ENCODE data around the gene TRAPPC6A.

Gene TRAPPC6A

GRCh38 chr19:45187421-45188100 is 9.5 kb upstream of the TRAPPC6A start:
- POLR2A ChIA-PET: no interaction called here
- Histone ChIP-seq H3K4me3 (ENCODE audit: control insufficient read depth in 1 of 7, extremely low read depth in 1 of 7, insufficient read depth in 4 of 7, low read depth in 2 of 7, low read length in 6 of 7) (no peak overlapping the region), H3K36me3 (ENCODE audit: control insufficient read depth in 4 of 4, insufficient read depth in 4 of 4, low read length in 3 of 4) (no peaks in the 10 kb centered on the region), H3K4me1 (ENCODE audit: control extremely low read depth in 1 of 4, control insufficient read depth in 4 of 4, insufficient read depth in 4 of 4, low read length in 3 of 4) (peaks cover 0 to 14% (median 11%) of the 10 kb centered on the region in 4 experiments), H3K9me3 (ENCODE audit: control extremely low read depth in 1 of 5, control insufficient read depth in 4 of 5, insufficient read depth in 2 of 5, low read depth in 1 of 5, low read length in 4 of 5) (no peaks in the 10 kb centered on the region), H3K27me3 (replicated peaks in 2 of 5; ENCODE audit: control insufficient read depth in 4 of 5, insufficient read depth in 5 of 5, low read length in 4 of 5) (no peaks in the 10 kb centered on the region), H3K27ac (ENCODE audit: insufficient read depth in 1 of 2, low read depth in 1 of 2, low read length in 2 of 2, poor library complexity in 1 of 2, severe bottlenecking in 2 of 2) (no peak overlapping the region)
- CTCF ChIA-PET: interaction anchor here (0.7 to 2.6 kb wide), 7 partner anchors 8 to 108 kb away, joined by 3 to 15 read pairs (median 4); partner anchors contain the start of gene GEMIN7
- DNase-seq: peak; percentile 42 to 67 (median 62)
- 47% methylated on average over 9 of the region's 12 CpGs for WGBS (ENCODE audit: insufficient coverage)

GRCh38 chr19:45186509-45187334 is 8.7 kb upstream of the TRAPPC6A start:
- Histone ChIP-seq H3K27ac (ENCODE audit: insufficient read depth in 1 of 2, low read depth in 1 of 2, low read length in 2 of 2, poor library complexity in 1 of 2, severe bottlenecking in 2 of 2) (no peak overlapping the region), H3K36me3 (ENCODE audit: control insufficient read depth in 4 of 4, insufficient read depth in 4 of 4, low read length in 3 of 4) (peaks cover 0 to under 1% (median under 1%) of the 10 kb centered on the region in 4 experiments), H3K4me3 (ENCODE audit: control insufficient read depth in 1 of 7, extremely low read depth in 1 of 7, insufficient read depth in 4 of 7, low read depth in 2 of 7, low read length in 6 of 7) (no peak overlapping the region), H3K9me3 (ENCODE audit: control extremely low read depth in 1 of 5, control insufficient read depth in 4 of 5, insufficient read depth in 2 of 5, low read depth in 1 of 5, low read length in 4 of 5) (no peaks in the 10 kb centered on the region), H3K27me3 (replicated peaks in 2 of 5; ENCODE audit: control insufficient read depth in 4 of 5, insufficient read depth in 5 of 5, low read length in 4 of 5) (no peaks in the 10 kb centered on the region), H3K4me1 (ENCODE audit: control extremely low read depth in 1 of 4, control insufficient read depth in 4 of 4, insufficient read depth in 4 of 4, low read length in 3 of 4) (peaks cover 0 to 14% (median 11%) of the 10 kb centered on the region in 4 experiments)
- no peak for DNase-seq
- CTCF ChIA-PET: interaction anchor here (0.7 to 2.6 kb wide), 9 partner anchors 9 to 107 kb away, joined by 3 to 15 read pairs (median 4); partner anchors contain the start of gene GEMIN7
- POLR2A ChIA-PET: interaction anchor here (0.5 kb wide), 1 partner anchor 1493 kb away, joined by 3 read pairs; no protein-coding TSS in a partner anchor
- WGBS (ENCODE audit: insufficient coverage): 93% methylated on average over 7 of the region's 12 CpGs

GRCh38 chr19:45184115-45184514 is 6.1 kb upstream of the TRAPPC6A start:
- peaks cover 0 to 8% (median 4%) of the 10 kb centered on the region in 4 experiments for H3K36me3 ChIP-seq (ENCODE audit: control insufficient read depth in 4 of 4, insufficient read depth in 4 of 4, low read length in 3 of 4)
- 100% methylated on average over 4 of the region's 5 CpGs for WGBS (ENCODE audit: insufficient coverage)
- POLR2A ChIA-PET: no interaction called here

GRCh38 chr19:45182758-45183157 is 4.7 kb upstream of the TRAPPC6A start:
- H3K36me3 ChIP-seq (ENCODE audit: control insufficient read depth in 4 of 4, insufficient read depth in 4 of 4, low read length in 3 of 4): peaks cover 0 to 8% (median 4%) of the 10 kb centered on the region in 4 experiments
- CTCF ChIA-PET: interaction anchor here (0.9 to 2.3 kb wide), 10 partner anchors 9 to 219 kb away, joined by 3 to 9 read pairs (median 4); no protein-coding TSS in a partner anchor
- POLR2A ChIA-PET: no interaction called here
- no peak overlapping the region for H3K27ac ChIP-seq (ENCODE audit: insufficient read depth in 1 of 2, low read depth in 1 of 2, low read length in 2 of 2, poor library complexity in 1 of 2, severe bottlenecking in 2 of 2)
- DNase-seq: no peak
- H3K27me3 ChIP-seq (replicated peaks in 2 of 5; ENCODE audit: control insufficient read depth in 4 of 5, insufficient read depth in 5 of 5, low read length in 4 of 5): no peaks in the 10 kb centered on the region
- peaks cover 0 to 34% (median 23%) of the 10 kb centered on the region in 4 experiments for H3K4me1 ChIP-seq (ENCODE audit: control extremely low read depth in 1 of 4, control insufficient read depth in 4 of 4, insufficient read depth in 4 of 4, low read length in 3 of 4)
- H3K9me3 ChIP-seq (ENCODE audit: control extremely low read depth in 1 of 5, control insufficient read depth in 4 of 5, insufficient read depth in 2 of 5, low read depth in 1 of 5, low read length in 4 of 5): no peaks in the 10 kb centered on the region
- no peak overlapping the region for H3K4me3 ChIP-seq (ENCODE audit: control insufficient read depth in 1 of 7, extremely low read depth in 1 of 7, insufficient read depth in 4 of 7, low read depth in 2 of 7, low read length in 6 of 7)
- 84% methylated on average over 4 of the region's 4 CpGs for WGBS (ENCODE audit: insufficient coverage)

More at GRCh38 chr19:45184115-45184514, 6.1 kb upstream of the TRAPPC6A start:
- DNase-seq: no peak
- Histone ChIP-seq H3K4me3 (ENCODE audit: control insufficient read depth in 1 of 7, extremely low read depth in 1 of 7, insufficient read depth in 4 of 7, low read depth in 2 of 7, low read length in 6 of 7) (no peak overlapping the region), H3K27ac (ENCODE audit: insufficient read depth in 1 of 2, low read depth in 1 of 2, low read length in 2 of 2, poor library complexity in 1 of 2, severe bottlenecking in 2 of 2) (no peak overlapping the region), H3K4me1 (ENCODE audit: control extremely low read depth in 1 of 4, control insufficient read depth in 4 of 4, insufficient read depth in 4 of 4, low read length in 3 of 4) (peaks cover 0 to 30% (median 22%) of the 10 kb centered on the region in 4 experiments), H3K9me3 (ENCODE audit: control extremely low read depth in 1 of 5, control insufficient read depth in 4 of 5, insufficient read depth in 2 of 5, low read depth in 1 of 5, low read length in 4 of 5) (no peaks in the 10 kb centered on the region), H3K27me3 (replicated peaks in 2 of 5; ENCODE audit: control insufficient read depth in 4 of 5, insufficient read depth in 5 of 5, low read length in 4 of 5) (no peaks in the 10 kb centered on the region)
- CTCF ChIA-PET: interaction anchor here (1.1 to 2.3 kb wide), 3 partner anchors 8 to 44 kb away, joined by 3 to 9 read pairs (median 4); no protein-coding TSS in a partner anchor

- ChIA-PET POLR2A (no interaction called here), CTCF (interaction anchor here (0.9 to 1.0 kb wide), 2 partner anchors 33 to 95 kb away, joined by 3 read pairs; no protein-coding TSS in a partner anchor)
- H3K27ac ChIP-seq (ENCODE audit: insufficient read depth in 1 of 2, low read depth in 1 of 2, low read length in 2 of 2, poor library complexity in 1 of 2, severe bottlenecking in 2 of 2): no peak overlapping the region
- 98% methylated on average over 7 of the region's 7 CpGs for WGBS (ENCODE audit: insufficient coverage)
- H3K4me1 ChIP-seq (ENCODE audit: control extremely low read depth in 1 of 4, control insufficient read depth in 4 of 4, insufficient read depth in 4 of 4, low read length in 3 of 4): peaks cover 0 to 42% (median 29%) of the 10 kb centered on the region in 4 experiments
- H3K9me3 ChIP-seq (ENCODE audit: control extremely low read depth in 1 of 5, control insufficient read depth in 4 of 5, insufficient read depth in 2 of 5, low read depth in 1 of 5, low read length in 4 of 5): no peaks in the 10 kb centered on the region
- no peak overlapping the region for H3K4me3 ChIP-seq (ENCODE audit: control insufficient read depth in 1 of 7, extremely low read depth in 1 of 7, insufficient read depth in 4 of 7, low read depth in 2 of 7, low read length in 6 of 7)
- peaks cover 0 to 8% (median 4%) of the 10 kb centered on the region in 4 experiments for H3K36me3 ChIP-seq (ENCODE audit: control insufficient read depth in 4 of 4, insufficient read depth in 4 of 4, low read length in 3 of 4)
- H3K27me3 ChIP-seq (replicated peaks in 2 of 5; ENCODE audit: control insufficient read depth in 4 of 5, insufficient read depth in 5 of 5, low read length in 4 of 5): no peaks in the 10 kb centered on the region
- DNase-seq: no peak
Observed at GRCh38 chr19:45180936-45181335, 2.9 kb upstream of the TRAPPC6A start.

GRCh38 chr19:45179892-45180370 is 1.9 kb upstream of the TRAPPC6A start:
- Histone ChIP-seq H3K9me3 (ENCODE audit: control extremely low read depth in 1 of 5, control insufficient read depth in 4 of 5, insufficient read depth in 2 of 5, low read depth in 1 of 5, low read length in 4 of 5) (no peaks in the 10 kb centered on the region), H3K4me1 (ENCODE audit: control extremely low read depth in 1 of 4, control insufficient read depth in 4 of 4, insufficient read depth in 4 of 4, low read length in 3 of 4) (peaks cover 0 to 38% (median 26%) of the 10 kb centered on the region in 4 experiments), H3K4me3 (ENCODE audit: control insufficient read depth in 1 of 7, extremely low read depth in 1 of 7, insufficient read depth in 4 of 7, low read depth in 2 of 7, low read length in 6 of 7) (peak overlapping the region; percentile 79 to 98 (median 96)), H3K27ac (ENCODE audit: insufficient read depth in 1 of 2, low read depth in 1 of 2, low read length in 2 of 2, poor library complexity in 1 of 2, severe bottlenecking in 2 of 2) (peak overlapping the region in 1 of 2 experiments; percentile 87), H3K27me3 (replicated peaks in 2 of 5; ENCODE audit: control insufficient read depth in 4 of 5, insufficient read depth in 5 of 5, low read length in 4 of 5) (no peaks in the 10 kb centered on the region), H3K36me3 (ENCODE audit: control insufficient read depth in 4 of 4, insufficient read depth in 4 of 4, low read length in 3 of 4) (peaks cover 0 to 8% (median 4%) of the 10 kb centered on the region in 4 experiments)
- 58% methylated on average over 5 of the region's 9 CpGs for WGBS (ENCODE audit: insufficient coverage)
- DNase-seq: no peak
- CTCF ChIA-PET: interaction anchor here (0.6 to 1.0 kb wide), 2 partner anchors 32 to 237 kb away, joined by 3 read pairs; no protein-coding TSS in a partner anchor
- POLR2A ChIA-PET: no interaction called here

Measured in common myeloid progenitor, CD34-positive (primary cell).